Measurements from ENCODE around the gene UMAD1.

DNA sequence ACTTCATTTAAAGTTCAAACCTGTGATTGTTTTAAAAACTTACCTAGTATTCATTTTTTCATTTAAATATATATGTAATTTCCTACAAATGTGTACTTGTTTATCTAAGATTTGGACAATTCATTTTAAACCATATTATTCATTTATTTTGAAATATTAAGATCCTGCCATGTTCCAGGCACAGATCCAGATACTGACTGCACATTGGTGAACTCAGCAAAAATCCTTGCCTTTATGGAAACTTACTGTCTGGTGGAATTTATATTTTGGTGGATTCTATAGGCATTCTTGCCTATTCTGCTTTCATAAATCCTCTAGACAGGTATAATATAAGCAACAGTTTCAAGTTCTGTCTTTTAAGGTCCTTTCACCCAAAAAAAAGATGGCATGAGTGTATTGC, 126.1 kb downstream of the UMAD1 start:
- TF ChIP-seq CTCF (IDR thresholded peaks at IDR 0.05) (no peak), POLR2A (IDR thresholded peaks at IDR 0.05) (no peak)
